HG03439 (cell line): ENCODE results near the gene KCNK7.
A peak's percentile ranks its signal among the peaks of the same experiment; 100 is the strongest.

Experiments
- ATAC-seq: cut with Tn5 transposase; IDR thresholded peaks from one replicate; pipeline ENCODE4 v1.9.1; 2021; ENCODE audit warnings: mild to moderate bottlenecking, moderate library complexity; ENCODE audit not compliant: unreplicated experiment

The KCNK7 gene

GRCh38 chr11:65627202-65627601, 31.6 kb upstream of the KCNK7 start:
- ATAC-seq, result no peak

DNA sequence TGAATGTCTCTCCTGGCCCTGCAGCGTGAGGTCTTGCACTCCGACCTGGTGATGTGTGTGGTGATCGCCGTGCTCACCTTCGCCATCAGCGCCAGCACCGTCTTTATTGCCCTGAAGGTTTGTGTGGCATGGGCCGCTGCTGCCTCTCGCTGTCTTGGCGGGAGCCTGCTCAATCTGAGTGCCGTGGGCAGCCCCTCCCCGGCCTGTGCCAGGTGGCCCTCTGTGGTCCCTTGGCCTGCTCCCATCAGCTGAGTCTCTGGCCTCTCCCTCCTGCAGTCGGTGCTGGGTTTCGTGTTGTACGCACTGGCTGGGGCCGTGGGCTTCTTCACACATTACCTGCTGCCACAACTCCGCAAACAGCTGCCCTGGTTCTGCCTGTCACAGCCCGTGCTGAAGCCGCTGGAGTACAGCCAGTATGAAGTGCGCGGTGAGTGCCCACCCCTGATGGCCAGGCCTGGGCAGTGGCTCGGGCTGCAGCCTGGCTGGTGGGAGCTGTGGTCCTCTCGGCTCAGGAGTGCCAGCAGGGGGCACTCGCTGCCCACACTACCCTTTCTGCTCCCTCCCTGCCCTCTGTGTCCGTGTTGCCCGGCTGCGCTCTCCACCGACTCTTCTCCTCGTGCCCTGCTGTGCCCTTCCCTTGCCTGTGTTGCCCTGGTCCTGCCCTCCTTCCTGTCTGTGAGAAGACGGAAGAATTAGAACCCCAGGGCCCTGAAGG, 30.2 kb upstream of the KCNK7 start:
- no peak for ATAC-seq

DNA sequence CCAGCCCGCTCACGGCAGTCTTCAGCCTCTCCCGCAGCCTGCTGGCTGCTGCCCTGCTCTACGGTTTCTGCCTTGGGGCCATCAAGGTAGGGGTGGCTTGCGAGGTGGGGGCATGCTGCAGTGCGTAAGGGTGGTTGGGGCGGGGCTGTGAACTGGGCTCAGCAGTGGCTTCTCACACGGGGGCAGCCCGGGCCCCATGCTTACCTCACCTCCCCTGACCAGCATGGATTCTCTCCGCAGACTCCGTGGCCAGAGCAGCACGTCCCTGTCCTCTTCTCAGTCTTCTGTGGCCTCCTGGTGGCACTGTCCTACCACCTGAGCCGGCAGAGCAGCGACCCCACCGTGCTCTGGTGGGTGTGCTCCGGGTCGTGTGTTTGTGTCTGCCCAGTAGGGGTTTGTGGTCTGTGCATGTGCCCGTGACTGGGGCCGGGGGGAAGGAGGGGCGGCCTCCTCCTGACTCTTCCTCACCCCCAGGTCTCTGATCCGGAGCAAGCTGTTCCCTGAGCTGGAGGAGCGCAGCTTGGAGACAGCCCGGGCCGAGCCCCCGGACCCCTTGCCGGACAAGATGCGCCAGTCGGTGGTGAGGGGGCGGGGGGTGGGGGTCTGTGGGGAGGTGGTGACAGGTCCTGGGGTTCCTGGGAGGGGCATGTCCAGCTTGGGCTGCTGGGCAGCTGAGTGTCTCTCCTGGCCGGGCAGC, 29.5 kb upstream of the KCNK7 start:
- ATAC-seq, result no peak

- ATAC-seq, result no peak
These were observed 28.4 kb upstream of the KCNK7 start for GRCh38 chr11:65623852-65624616.

GRCh38 chr11:65623177-65623576, 27.6 kb upstream of the KCNK7 start:
- no peak for ATAC-seq

DNA sequence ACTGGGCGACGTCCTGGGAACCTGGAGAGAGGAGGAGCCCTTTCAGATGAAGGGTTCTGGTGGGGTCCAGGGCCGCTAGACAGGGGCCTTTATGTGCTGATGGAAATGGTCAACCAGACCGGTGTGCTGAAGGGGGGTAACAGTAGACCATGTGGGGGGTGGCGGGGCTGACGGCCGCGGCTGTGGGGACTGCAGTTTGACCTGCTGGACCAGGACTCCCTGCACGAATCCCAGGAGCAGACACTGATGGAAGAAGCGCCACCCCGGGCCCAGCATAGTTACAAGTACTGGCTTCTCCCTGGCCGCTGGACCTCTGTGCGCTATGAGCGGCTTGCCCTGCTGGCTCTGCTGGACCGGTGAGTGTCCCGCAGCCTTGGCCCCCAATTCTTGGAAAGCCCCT, 26.4 kb upstream of the KCNK7 start:
- no peak for ATAC-seq

- ATAC-seq, result no peak
These were observed 25.9 kb upstream of the KCNK7 start for GRCh38 chr11:65621460-65621859.

DNA sequence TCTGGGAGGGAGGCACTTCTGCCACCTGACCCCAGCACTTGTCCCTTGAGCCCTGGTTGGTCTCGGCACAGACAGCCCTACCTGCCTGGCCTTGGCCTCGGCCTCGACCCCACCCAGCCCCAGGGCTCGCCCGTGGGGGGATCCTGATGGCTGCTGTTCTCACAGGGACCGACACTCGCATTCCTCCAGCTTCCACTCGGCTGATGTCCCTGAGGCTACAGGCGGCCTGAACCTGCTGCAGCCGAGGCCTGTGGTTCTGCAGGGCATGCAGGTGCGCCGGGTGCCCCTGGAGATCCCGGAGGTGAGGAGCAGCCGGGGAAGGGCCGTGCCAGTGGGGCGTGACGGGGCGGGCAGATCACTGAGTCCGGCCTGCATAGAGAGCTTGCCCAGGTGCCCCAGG, 25.1 kb upstream of the KCNK7 start:
- ATAC-seq, result no peak

DNA sequence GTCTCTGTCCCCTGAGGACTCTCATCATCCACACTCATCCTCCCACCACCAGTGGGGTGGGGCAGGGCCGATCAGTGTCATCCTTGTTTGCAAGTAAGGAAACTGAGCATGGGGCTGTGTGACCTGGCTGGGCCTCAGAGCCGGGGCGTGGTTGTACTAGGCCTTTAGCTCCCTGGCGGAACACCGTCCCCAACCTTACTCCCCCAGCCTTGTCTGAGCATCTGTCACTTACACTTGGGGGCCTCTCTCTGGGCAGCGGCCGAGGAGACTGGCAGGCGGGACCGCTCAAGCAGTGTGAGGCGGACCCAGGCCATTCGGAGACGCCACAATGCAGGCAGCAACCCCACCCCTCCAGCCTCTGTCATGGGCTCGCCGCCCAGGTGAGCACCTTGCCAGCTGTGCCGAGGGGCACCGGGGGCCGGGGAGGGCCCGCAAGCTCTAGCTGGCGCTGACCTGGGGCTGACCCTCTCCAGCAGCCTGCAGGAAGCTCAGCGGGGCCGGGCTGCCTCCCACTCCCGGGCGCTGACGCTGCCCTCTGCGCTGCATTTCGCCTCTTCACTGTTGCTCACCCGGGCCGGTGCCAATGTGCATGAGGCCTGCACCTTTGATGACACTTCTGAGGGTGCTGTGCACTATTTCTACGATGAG, 23.8 kb upstream of the KCNK7 start:
- ATAC-seq, result no peak

- ATAC-seq, result no peak
These were observed 23.2 kb upstream of the KCNK7 start for GRCh38 chr11:65618763-65619162.

- no peak for ATAC-seq
These were observed 22.6 kb upstream of the KCNK7 start for GRCh38 chr11:65617990-65618751.

GRCh38 chr11:65617136-65617850, 21.7 kb upstream of the KCNK7 start:
- ATAC-seq, result no peak

DNA sequence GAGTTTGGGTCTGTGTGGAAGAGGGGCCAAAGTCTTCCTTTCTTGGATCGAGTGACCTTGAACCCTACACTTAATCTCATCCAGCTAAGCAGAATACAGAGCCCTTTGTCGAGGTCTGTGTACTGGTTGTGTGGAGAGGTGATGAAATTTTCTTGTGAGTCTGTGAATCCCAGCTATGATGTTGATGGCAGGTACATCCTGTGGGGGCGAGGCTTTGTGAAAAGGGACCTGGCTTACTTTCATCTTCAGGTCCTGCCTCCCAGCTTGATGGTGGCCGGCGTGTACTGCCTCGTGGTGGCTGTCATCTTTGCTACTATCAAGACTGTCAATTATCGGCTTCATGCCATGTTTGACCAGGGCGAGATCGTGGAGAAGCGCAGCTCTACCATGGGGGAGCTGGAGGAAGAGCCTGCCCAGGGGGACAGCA, 21.0 kb upstream of the KCNK7 start:
- no peak for ATAC-seq

DNA sequence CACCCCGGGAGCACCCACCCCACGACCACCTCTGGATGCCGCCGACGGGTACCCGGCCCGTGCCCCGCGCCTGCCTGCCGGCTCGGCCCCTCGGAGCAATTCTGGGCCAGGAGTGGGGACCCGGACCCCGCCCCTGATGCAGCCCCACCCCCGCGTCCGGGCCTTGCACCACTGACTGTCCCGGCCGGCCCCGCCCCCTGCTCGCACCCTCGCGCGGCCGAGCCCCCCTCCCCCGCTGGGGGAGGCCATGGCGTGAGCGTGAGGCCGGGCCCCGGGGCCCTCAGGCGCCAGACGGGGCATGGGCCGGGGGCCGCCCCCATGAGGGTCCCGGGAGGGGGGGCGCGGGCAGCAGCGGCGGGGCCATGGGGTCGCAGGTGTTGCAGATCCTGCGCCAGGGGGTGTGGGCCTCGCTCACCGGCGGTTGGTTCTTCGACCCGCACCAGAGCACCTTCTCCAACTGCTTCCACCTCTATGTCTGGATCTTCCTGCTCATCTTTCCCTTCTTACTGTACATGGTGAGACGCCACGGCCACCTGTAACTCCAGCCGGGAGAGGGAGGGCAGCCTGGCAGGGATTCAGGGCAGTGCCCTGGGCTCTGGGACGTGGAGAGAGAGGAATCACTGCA, 20.5 kb upstream of the KCNK7 start:
- no peak for ATAC-seq

GRCh38 chr11:65615229-65615949, 19.8 kb upstream of the KCNK7 start, which contains the start of gene PCNX3:
Gene PCNX3 (plus strand): TSS chr11:65615776. CDS start chr11:65616312, 536 bp downstream.
- peak; percentile 74 for ATAC-seq

DNA sequence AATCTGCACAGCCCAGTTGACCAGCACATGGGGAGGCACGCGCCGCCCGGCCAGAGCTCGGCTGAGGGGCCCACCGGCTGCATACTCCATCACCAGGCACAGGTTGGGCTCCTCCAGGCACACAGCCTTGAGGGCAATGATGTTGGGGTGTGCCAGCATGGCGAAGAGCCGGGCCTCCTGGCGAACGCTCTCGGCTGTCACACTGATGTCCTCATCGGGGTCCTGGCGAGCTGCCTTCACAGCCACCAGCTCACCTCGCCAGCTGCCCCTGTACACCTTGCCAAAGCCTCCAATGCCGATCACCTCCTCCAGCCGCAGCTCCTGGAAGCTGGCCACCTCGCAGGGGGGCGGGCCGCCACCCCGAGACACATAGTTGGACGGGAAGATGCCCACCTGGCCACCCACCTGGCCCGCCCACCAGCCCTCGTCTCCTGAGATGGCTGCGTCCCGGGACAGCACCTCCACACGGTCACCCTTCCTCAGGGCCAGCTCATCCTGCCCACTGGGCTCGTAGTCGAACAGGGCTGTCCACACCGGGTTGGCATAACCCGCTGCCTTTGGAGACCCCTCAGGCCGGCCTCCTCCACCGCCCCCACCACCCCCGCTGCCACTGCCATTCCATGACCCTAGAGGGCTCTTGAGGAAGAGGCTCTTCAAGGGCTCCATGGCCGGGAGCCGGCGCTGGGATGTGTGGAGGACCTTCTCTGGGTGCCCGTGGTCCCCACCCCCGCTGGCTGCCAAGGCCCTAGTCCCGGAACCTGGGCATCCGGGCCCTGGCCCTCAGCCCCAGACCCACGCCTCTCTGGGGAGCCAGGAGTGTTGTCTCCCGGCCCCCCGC, 17.7 kb upstream of the KCNK7 start:
- no peak for ATAC-seq

GRCh38 chr11:65612691-65613090, 17.1 kb upstream of the KCNK7 start:
- ATAC-seq, result no peak
